Urothelium cell line (cell line): Measurements from ENCODE around the gene CNN3.

Experiments used
- DNase-seq: peaks from one replicate; pipeline ENCODE4 v3.0.0; 2011; ENCODE audit warnings: low spot score, mixed read lengths
- FAIRE-seq: peaks from 2 replicates; lab custom pipeline; 2011; peaks lifted over from hg19 to GRCh38; lab: Jason Lieb, UNC

CNN3 gene

DNA sequence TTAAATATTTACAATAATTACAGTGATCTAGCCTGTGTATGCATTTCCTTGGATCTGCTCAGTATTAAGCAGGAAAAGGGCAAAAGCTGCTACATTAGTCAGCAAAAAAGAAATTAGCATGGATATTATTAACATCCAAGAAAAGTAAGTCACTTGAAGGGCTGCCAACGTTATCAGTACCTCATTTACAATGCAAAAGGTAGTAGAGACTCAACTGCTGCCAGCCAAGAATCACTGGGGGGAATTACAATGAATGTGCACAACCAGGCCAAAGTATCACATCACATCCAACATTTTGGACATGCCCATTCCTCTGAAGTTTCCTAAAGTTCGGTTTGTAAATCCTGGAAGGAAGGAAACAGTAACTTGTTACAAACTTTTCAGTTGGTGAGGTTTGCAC is 1.9 kb downstream of the CNN3 start:
- FAIRE-seq (no peak), DNase-seq (no peak)

GRCh38 chr1:94922761-94923331 is 4.1 kb downstream of the CNN3 start:
- FAIRE-seq (no peak), DNase-seq (no peak)

- no peak for DNase-seq
- FAIRE-seq, result no peak
Observed at GRCh38 chr1:94921977-94922376, 4.9 kb downstream of the CNN3 start.

GRCh38 chr1:94920061-94920460 is 6.8 kb downstream of the CNN3 start:
- DNase-seq (no peak), FAIRE-seq (no peak)

GRCh38 chr1:94919241-94920030 is 7.5 kb downstream of the CNN3 start:
- FAIRE-seq, result no peak
- no peak for DNase-seq

DNA sequence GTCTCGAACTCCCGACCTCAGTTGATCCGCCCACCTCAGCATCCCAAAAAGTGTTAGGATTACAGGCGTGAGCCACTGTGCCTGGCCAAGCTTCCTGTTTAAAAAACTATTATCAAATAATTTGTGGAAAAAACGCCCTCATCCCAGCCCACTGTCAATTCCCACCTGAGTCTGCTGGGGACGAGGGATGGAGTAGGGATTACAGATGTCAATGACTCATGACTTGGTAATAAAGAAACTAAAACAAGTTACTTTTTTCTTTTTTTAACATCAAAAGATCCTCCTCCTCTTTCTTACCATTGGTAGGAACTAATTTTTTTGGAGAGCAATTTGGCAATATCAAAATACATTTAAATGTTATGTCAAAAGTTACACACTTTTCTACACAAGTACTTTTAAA is 9.7 kb downstream of the CNN3 start:
- FAIRE-seq (no peak), DNase-seq (no peak)

GRCh38 chr1:94912263-94913184 is 14.4 kb downstream of the CNN3 start:
- FAIRE-seq (no peak), DNase-seq (no peak)

GRCh38 chr1:94909486-94909885 is 17.4 kb downstream of the CNN3 start:
- DNase-seq, result no peak
- no peak for FAIRE-seq

DNA sequence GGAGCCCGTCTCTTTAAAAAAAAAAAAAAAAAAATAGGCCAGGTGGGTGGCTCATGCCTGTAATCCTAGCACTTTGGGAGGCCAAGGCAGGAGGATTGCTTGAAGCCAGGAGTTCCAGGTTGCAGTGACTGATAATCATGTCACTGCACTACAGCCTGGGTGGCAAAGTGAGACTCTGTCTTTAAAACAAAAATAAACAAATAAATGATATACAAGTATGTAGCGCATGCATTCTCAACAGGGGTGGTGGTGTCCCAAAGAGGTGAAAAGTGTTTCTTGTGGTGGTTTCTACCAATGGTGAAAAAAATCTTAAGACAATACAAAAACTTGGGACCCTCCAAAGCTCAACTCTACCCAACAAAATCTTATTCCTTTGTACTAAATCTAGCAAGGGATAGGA is 17.9 kb downstream of the CNN3 start:
- FAIRE-seq (no peak), DNase-seq (no peak)

GRCh38 chr1:94908190-94908589 is 18.7 kb downstream of the CNN3 start:
- DNase-seq, result no peak
- FAIRE-seq, result no peak

GRCh38 chr1:94907136-94907535 is 19.8 kb downstream of the CNN3 start:
- DNase-seq (no peak), FAIRE-seq (no peak)

DNA sequence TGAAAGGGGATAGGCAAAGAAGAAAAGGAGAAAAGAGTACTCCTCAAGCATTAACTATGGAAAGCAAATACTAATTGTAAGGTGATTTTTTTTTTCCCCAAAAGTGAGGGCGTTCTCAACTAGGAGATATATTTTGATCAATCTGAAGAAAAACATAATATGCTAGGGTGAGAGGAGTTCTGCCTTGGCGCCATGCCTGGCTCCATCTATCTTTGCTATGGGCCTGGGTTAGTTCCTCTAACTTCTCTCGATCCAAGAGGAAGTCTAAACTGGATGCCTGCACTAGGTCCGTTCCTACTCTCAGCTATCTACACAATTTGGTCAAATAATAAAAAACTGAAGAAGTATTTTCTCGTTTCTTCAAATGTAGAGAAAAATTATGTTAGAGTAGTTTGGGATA is 20.5 kb downstream of the CNN3 start:
- FAIRE-seq, result no peak
- DNase-seq, result no peak

GRCh38 chr1:94905207-94905606 is 21.7 kb downstream of the CNN3 start:
- no peak for DNase-seq
- no peak for FAIRE-seq

- FAIRE-seq (no peak), DNase-seq (no peak)
Observed at GRCh38 chr1:94903280-94904009, 23.5 kb downstream of the CNN3 start.

GRCh38 chr1:94901841-94902240 is 25.1 kb downstream of the CNN3 start:
- DNase-seq, result no peak
- no peak for FAIRE-seq

DNA sequence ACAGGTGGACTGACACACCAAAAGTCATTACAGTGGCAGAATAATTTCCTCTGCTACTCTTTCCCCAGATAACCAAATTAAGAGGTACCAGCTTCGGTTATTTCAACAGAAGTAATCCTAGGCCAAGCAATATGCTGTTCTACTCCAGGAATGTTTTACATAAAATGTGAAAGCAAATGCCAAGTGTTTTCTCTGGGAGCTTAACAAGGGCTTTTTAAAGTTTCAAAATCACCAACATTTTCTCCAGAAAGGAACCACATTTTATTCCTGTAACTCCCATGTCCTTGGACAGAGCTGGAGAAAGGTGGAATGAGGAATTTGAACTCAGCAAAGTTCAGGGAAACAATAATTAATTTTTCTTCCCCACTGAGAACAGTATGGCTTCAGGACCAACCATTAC is 27.2 kb downstream of the CNN3 start:
- DNase-seq, result no peak
- FAIRE-seq, result no peak

DNA sequence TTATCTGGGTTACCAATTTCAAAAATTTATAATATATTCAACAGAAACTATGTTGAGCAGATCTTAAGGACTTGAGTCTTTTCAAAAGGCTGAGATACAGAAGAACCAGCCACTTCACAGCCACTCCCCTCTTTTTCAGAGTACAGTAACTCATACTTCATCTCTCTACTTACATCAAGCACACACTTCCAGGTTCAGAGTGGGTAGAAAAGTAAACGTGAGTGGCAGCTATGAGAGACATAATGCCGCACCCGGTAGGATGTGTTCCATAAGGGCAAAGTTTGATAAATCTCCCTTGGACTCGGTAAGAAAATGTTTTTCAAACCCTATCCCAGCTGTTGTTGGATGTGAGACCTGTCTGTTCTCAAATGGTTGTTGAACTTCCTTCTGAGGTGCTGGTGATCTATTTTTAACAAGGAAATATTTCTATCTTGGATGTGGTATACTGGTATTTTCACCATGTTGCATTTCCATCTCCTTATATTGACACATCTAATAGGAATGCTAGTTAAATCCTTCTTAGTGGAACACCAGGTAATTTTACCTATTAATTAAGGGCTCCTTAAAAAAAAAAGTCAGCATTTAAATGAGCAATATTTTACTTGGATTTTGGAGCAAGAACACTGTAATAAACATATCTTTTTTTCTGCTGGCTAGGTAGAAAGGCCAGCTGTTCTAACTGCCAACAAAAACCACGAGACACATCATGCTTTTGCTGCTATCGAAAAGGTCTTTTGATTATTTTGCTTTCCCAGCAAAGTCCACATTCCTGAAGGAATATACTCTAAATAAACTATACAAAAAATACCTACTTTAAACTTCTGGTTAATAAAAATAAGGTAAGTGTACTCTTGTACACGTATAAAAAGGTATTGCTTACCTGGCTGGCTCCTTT is 28.2 kb downstream of the CNN3 start:
- FAIRE-seq (no peak), DNase-seq (no peak)

DNA sequence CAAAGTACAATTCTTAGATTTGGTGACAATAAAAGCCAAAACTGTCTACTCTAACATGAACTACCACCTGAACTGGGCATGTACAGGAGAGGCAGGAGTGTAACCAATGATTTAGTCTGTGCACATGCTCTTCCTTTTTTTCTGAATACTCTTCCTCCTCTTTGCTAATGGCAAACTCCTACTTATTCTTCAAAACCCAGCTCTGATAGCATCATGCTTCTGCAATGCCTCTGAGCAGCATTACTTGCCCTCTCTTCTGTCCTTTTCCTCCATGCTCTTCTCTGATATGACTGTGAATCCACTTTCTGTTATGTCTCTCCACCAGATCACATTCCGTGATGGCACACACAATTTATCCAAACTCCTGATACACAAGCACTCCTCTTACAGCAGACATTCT is 31.4 kb downstream of the CNN3 start:
- FAIRE-seq, result no peak
- no peak for DNase-seq

GRCh38 chr1:94894630-94895029 is 32.3 kb downstream of the CNN3 start:
- DNase-seq, result no peak
- no peak for FAIRE-seq

- DNase-seq, result no peak
- no peak for FAIRE-seq
Observed at GRCh38 chr1:94892604-94893254, 34.2 kb downstream of the CNN3 start.
